HG02623 (cell line): Measurements from ENCODE around the gene HOMER1.

Experiments used
- ATAC-seq: cut with Tn5 transposase; IDR thresholded peaks from one replicate; pipeline ENCODE4 v1.9.1; 2021; ENCODE audit warnings: moderate library complexity; ENCODE audit not compliant: unreplicated experiment

Gene HOMER1

GRCh38 chr5:79513704-79514390, at the start of gene HOMER1:
HOMER1 (minus strand) TSS chr5:79514134; CDS start chr5:79512774, 1,360 bp downstream.
- ATAC-seq = peak; percentile 69

- no peak for ATAC-seq
These were observed 49.3 kb upstream of the HOMER1 start for GRCh38 chr5:79563247-79563590.

GRCh38 chr5:79562351-79563246, 48.7 kb upstream of the HOMER1 start:
- no peak for ATAC-seq

GRCh38 chr5:79561525-79561893, 47.6 kb upstream of the HOMER1 start:
- ATAC-seq = peak; percentile 30

- ATAC-seq = peak; percentile 79
These were observed 47.0 kb upstream of the HOMER1 start for GRCh38 chr5:79560771-79561524.

GRCh38 chr5:79555418-79555817, 41.5 kb upstream of the HOMER1 start:
- ATAC-seq = no peak

GRCh38 chr5:79552984-79553383, 39.0 kb upstream of the HOMER1 start:
- no peak for ATAC-seq

GRCh38 chr5:79547982-79548381, 34.0 kb upstream of the HOMER1 start:
- ATAC-seq = no peak

GRCh38 chr5:79547429-79547822, 33.5 kb upstream of the HOMER1 start:
- no peak for ATAC-seq

- no peak for ATAC-seq
These were observed 33.0 kb upstream of the HOMER1 start for GRCh38 chr5:79546782-79547428.

GRCh38 chr5:79544131-79544530, 30.2 kb upstream of the HOMER1 start:
- no peak for ATAC-seq

GRCh38 chr5:79540939-79541338, 27.0 kb upstream of the HOMER1 start:
- ATAC-seq = no peak

GRCh38 chr5:79536193-79536906, 22.4 kb upstream of the HOMER1 start:
- no peak for ATAC-seq

GRCh38 chr5:79535477-79536192, 21.7 kb upstream of the HOMER1 start:
- ATAC-seq = no peak

- ATAC-seq = no peak
These were observed 15.2 kb upstream of the HOMER1 start for GRCh38 chr5:79529110-79529509.

GRCh38 chr5:79527431-79527830, 13.5 kb upstream of the HOMER1 start:
- no peak for ATAC-seq

- ATAC-seq = no peak
These were observed 13.0 kb upstream of the HOMER1 start for GRCh38 chr5:79526928-79527327.

- ATAC-seq = no peak
These were observed 12.6 kb upstream of the HOMER1 start for GRCh38 chr5:79526493-79526892.

- ATAC-seq = no peak
These were observed 7.2 kb upstream of the HOMER1 start for GRCh38 chr5:79521156-79521555.

GRCh38 chr5:79518718-79519117, 4.8 kb upstream of the HOMER1 start:
- ATAC-seq = no peak
